WTC11 (cell line): ENCODE data around the gene LHFPL2.

Experiments used
- ESRRA ChIP-seq: sonication (generic); formaldehyde crosslinking; IDR thresholded peaks from 2 replicates; pipeline ENCODE4 v1.8.1; 2022; ENCODE audit warnings: mild to moderate bottlenecking, missing genetic modification reagents, borderline replicate concordance
- JUN ChIP-seq: sonication (generic); formaldehyde crosslinking; IDR thresholded peaks from 2 replicates; pipeline ENCODE4 v1.8.0; 2023; ENCODE audit warnings: mild to moderate bottlenecking, missing genetic modification reagents
- NR3C1 ChIP-seq: sonication (generic); formaldehyde crosslinking; conservative IDR thresholded peaks from 2 replicates; pipeline ENCODE4 v1.8.1; 2023; ENCODE audit warnings: low read depth, mild to moderate bottlenecking, missing genetic modification reagents
- ZNF317 ChIP-seq: sonication (generic); formaldehyde crosslinking; IDR thresholded peaks from 2 replicates; pipeline ENCODE4 v1.8.1; 2023; ENCODE audit warnings: low read depth, mild to moderate bottlenecking, moderate library complexity, missing genetic modification reagents, borderline replicate concordance
- ZNF416 ChIP-seq: fragments of 250-450 bp; sonication (Bioruptor Pico); IDR thresholded peaks from 2 replicates; pipeline ENCODE4 v1.9.0; 2021; ENCODE audit warnings: mild to moderate bottlenecking, inconsistent platforms
- TF ChIP-seq, protein P1 (sequence below): sonication (generic); formaldehyde crosslinking; IDR thresholded peaks from 2 replicates; pipeline ENCODE4 v1.8.0; 2022; ENCODE audit warnings: mild to moderate bottlenecking, missing genetic modification reagents
- TF ChIP-seq, protein P2 (sequence below): fragments of 200-600 bp; IDR thresholded peaks from 2 replicates; pipeline ENCODE4 v1.8.0; 2022; ENCODE audit warnings: antibody characterized with exemption
- TF ChIP-seq, protein P3 (sequence below): sonication (generic); formaldehyde crosslinking; IDR thresholded peaks from 2 replicates; pipeline ENCODE4 v1.8.1; 2023; ENCODE audit warnings: mild to moderate bottlenecking, missing genetic modification reagents
- TF ChIP-seq, protein P4 (sequence below): sonication (generic); formaldehyde crosslinking; IDR thresholded peaks from 2 replicates; pipeline ENCODE4 v1.8.0; 2022; ENCODE audit warnings: missing genetic modification reagents
- TF ChIP-seq, protein P5 (sequence below): sonication (generic); formaldehyde crosslinking; conservative IDR thresholded peaks from 2 replicates; pipeline ENCODE4 v1.8.1; 2022; ENCODE audit warnings: mild to moderate bottlenecking, missing genetic modification reagents
- TF ChIP-seq, protein P6 (sequence below): sonication (generic); formaldehyde crosslinking; IDR thresholded peaks from 2 replicates; pipeline ENCODE4 v1.8.1; 2023; ENCODE audit warnings: mild to moderate bottlenecking, missing genetic modification reagents, moderate library complexity
- TF ChIP-seq, protein P7 (sequence below): sonication (generic); formaldehyde crosslinking; IDR thresholded peaks from 2 replicates; pipeline ENCODE4 v1.8.0; 2022; ENCODE audit warnings: mild to moderate bottlenecking, missing genetic modification reagents

DNA sequence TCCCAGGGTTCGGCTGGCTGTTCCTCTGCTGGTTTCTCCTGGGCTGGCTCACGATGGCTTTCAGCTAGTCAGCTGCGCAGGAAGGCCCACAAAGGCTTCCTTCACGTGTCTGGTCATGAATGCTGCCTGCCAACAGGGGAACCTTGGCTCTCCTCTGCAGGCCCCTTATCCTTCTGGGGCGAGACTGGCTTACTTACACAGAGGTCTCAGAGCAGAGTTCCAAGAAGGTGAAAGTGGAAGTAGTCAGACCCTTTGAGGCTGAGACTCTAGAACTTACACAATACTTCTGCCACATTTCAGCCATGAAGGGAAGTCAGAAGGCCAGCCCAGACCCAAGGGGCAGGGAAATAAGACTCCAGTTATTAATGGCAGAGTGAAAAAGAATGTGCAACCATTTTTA, 99.5 kb downstream of the LHFPL2 start:
- TF ChIP-seq, protein P1, sequence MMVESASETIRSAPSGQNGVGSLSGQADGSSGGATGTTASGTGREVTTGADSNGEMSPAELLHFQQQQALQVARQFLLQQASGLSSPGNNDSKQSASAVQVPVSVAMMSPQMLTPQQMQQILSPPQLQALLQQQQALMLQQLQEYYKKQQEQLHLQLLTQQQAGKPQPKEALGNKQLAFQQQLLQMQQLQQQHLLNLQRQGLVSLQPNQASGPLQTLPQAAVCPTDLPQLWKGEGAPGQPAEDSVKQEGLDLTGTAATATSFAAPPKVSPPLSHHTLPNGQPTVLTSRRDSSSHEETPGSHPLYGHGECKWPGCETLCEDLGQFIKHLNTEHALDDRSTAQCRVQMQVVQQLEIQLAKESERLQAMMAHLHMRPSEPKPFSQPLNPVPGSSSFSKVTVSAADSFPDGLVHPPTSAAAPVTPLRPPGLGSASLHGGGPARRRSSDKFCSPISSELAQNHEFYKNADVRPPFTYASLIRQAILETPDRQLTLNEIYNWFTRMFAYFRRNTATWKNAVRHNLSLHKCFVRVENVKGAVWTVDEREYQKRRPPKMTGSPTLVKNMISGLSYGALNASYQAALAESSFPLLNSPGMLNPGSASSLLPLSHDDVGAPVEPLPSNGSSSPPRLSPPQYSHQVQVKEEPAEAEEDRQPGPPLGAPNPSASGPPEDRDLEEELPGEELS (CRISPR knock-in tag), result no peak
- TF ChIP-seq, protein P2, sequence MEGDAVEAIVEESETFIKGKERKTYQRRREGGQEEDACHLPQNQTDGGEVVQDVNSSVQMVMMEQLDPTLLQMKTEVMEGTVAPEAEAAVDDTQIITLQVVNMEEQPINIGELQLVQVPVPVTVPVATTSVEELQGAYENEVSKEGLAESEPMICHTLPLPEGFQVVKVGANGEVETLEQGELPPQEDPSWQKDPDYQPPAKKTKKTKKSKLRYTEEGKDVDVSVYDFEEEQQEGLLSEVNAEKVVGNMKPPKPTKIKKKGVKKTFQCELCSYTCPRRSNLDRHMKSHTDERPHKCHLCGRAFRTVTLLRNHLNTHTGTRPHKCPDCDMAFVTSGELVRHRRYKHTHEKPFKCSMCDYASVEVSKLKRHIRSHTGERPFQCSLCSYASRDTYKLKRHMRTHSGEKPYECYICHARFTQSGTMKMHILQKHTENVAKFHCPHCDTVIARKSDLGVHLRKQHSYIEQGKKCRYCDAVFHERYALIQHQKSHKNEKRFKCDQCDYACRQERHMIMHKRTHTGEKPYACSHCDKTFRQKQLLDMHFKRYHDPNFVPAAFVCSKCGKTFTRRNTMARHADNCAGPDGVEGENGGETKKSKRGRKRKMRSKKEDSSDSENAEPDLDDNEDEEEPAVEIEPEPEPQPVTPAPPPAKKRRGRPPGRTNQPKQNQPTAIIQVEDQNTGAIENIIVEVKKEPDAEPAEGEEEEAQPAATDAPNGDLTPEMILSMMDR, result no peak
- TF ChIP-seq JUN (CRISPR knock-in tag), result no peak
- no peak for TF ChIP-seq ESRRA
- no peak for TF ChIP-seq ZNF416 (CRISPR knock-in tag)
- TF ChIP-seq, protein P3, sequence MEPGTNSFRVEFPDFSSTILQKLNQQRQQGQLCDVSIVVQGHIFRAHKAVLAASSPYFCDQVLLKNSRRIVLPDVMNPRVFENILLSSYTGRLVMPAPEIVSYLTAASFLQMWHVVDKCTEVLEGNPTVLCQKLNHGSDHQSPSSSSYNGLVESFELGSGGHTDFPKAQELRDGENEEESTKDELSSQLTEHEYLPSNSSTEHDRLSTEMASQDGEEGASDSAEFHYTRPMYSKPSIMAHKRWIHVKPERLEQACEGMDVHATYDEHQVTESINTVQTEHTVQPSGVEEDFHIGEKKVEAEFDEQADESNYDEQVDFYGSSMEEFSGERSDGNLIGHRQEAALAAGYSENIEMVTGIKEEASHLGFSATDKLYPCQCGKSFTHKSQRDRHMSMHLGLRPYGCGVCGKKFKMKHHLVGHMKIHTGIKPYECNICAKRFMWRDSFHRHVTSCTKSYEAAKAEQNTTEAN (CRISPR knock-in tag), result no peak
- no peak for TF ChIP-seq ZNF317 (CRISPR knock-in tag)
- TF ChIP-seq, protein P4, sequence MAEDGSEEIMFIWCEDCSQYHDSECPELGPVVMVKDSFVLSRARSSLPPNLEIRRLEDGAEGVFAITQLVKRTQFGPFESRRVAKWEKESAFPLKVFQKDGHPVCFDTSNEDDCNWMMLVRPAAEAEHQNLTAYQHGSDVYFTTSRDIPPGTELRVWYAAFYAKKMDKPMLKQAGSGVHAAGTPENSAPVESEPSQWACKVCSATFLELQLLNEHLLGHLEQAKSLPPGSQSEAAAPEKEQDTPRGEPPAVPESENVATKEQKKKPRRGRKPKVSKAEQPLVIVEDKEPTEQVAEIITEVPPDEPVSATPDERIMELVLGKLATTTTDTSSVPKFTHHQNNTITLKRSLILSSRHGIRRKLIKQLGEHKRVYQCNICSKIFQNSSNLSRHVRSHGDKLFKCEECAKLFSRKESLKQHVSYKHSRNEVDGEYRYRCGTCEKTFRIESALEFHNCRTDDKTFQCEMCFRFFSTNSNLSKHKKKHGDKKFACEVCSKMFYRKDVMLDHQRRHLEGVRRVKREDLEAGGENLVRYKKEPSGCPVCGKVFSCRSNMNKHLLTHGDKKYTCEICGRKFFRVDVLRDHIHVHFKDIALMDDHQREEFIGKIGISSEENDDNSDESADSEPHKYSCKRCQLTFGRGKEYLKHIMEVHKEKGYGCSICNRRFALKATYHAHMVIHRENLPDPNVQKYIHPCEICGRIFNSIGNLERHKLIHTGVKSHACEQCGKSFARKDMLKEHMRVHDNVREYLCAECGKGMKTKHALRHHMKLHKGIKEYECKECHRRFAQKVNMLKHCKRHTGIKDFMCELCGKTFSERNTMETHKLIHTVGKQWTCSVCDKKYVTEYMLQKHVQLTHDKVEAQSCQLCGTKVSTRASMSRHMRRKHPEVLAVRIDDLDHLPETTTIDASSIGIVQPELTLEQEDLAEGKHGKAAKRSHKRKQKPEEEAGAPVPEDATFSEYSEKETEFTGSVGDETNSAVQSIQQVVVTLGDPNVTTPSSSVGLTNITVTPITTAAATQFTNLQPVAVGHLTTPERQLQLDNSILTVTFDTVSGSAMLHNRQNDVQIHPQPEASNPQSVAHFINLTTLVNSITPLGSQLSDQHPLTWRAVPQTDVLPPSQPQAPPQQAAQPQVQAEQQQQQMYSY (CRISPR knock-in tag), result no peak
- TF ChIP-seq, protein P5, sequence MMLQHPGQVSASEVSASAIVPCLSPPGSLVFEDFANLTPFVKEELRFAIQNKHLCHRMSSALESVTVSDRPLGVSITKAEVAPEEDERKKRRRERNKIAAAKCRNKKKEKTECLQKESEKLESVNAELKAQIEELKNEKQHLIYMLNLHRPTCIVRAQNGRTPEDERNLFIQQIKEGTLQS (CRISPR knock-in tag), result no peak
- TF ChIP-seq, protein P6, sequence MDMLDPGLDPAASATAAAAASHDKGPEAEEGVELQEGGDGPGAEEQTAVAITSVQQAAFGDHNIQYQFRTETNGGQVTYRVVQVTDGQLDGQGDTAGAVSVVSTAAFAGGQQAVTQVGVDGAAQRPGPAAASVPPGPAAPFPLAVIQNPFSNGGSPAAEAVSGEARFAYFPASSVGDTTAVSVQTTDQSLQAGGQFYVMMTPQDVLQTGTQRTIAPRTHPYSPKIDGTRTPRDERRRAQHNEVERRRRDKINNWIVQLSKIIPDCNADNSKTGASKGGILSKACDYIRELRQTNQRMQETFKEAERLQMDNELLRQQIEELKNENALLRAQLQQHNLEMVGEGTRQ, result no peak
- TF ChIP-seq NR3C1, result no peak
- TF ChIP-seq, protein P7, sequence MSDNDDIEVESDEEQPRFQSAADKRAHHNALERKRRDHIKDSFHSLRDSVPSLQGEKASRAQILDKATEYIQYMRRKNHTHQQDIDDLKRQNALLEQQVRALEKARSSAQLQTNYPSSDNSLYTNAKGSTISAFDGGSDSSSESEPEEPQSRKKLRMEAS, result no peak
